Endothelial cell of hepatic sinusoid (primary cell): Measurements from ENCODE around the gene SMG5.
"Not testable (repeated sequence)": the region's sequence is repeated elsewhere in the genome, so short reads cannot be mapped to it uniquely, and the experiment has no call there.

Experiments used
- in situ Hi-C: cut with HindIII; loops from 2 replicates; pipeline ENCODE4 v1.10.0; 2017; ENCODE audit warnings: low sequenced_read_pairs

SMG5 gene, protein sequence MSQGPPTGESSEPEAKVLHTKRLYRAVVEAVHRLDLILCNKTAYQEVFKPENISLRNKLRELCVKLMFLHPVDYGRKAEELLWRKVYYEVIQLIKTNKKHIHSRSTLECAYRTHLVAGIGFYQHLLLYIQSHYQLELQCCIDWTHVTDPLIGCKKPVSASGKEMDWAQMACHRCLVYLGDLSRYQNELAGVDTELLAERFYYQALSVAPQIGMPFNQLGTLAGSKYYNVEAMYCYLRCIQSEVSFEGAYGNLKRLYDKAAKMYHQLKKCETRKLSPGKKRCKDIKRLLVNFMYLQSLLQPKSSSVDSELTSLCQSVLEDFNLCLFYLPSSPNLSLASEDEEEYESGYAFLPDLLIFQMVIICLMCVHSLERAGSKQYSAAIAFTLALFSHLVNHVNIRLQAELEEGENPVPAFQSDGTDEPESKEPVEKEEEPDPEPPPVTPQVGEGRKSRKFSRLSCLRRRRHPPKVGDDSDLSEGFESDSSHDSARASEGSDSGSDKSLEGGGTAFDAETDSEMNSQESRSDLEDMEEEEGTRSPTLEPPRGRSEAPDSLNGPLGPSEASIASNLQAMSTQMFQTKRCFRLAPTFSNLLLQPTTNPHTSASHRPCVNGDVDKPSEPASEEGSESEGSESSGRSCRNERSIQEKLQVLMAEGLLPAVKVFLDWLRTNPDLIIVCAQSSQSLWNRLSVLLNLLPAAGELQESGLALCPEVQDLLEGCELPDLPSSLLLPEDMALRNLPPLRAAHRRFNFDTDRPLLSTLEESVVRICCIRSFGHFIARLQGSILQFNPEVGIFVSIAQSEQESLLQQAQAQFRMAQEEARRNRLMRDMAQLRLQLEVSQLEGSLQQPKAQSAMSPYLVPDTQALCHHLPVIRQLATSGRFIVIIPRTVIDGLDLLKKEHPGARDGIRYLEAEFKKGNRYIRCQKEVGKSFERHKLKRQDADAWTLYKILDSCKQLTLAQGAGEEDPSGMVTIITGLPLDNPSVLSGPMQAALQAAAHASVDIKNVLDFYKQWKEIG

DNA sequence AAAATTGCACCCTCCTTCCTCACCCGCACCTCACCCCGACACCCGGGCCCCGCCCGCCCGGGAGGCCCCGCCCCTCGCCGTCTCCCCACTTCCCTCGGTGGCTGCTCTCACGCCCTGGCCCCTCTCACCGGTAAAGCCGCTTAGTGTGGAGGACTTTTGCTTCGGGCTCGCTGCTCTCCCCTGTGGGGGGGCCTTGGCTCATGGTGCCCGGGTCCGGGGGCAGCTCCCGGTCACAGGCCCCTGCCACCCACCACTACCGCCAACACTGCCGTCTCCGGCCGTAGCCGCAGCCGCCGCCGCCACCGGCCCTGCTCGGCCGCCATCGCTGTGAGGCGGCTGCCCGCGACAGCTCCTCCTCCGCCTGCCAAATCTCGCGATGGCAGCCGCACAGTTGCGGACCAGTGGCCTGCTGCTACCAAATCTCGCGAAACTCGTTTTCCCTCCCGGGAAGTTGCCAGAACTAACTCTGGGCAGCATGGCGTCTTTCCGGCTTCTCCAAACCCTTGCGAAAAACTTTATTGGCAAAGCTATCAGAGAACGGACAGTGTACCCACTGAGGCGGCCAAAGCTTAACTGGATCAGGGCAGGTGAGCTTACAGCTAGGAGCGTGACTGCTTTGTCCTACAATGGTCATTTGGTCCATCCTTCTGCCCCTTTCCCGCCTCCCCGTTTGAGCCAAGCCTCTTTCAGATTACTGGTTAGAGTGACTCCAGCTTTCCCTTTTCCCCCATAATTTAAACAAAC lies at the start of gene SMG5:
SMG5 (minus strand) TSS at position 347 of the 744 bp plus-strand sequence; CDS start at position 202, 145 bp downstream.
- in situ Hi-C loops, result loop anchor here (5.0 kb wide), 1 partner anchor 90 kb away; no protein-coding TSS in a partner anchor

DNA sequence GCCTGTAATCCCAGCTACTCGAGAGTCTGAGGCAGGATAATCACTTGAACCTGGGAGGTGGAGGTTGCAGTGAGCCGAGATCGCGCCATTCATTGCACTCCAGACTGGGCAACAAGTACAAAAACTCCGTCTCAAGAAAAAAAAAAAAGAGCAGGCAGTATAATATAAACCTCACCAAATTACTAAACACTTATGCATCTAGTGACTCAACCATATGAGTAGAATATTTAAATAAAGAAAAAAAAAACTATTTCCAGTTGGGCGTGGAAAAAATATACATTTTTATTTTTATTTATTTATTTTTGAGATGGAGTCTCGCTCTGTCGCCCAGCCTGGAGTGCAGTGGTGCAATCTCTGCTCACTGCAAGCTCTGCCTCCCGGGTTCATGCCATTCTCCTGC lies 40.6 kb upstream of the SMG5 start:
- in situ Hi-C loops, result not testable (repeated sequence)

DNA sequence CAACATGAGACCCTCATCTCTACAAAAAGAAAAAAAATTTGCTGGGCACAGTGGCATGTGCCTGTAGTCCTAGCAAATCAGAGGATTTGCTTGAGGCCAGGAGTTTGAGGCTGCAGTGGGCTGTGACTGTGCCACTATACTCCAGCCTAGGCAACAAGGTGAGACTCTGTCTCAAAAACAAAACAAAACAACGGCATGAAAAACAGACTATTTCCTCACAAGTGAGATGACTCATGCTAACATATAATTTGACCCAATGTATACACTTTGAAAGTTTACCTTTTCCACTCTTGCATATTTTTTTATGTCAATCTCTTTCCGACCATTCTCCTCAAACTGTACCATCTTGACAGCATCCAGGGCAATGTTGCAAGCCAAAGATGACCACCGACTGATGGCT lies 37.9 kb upstream of the SMG5 start:
- in situ Hi-C loops, result no loop called here

DNA sequence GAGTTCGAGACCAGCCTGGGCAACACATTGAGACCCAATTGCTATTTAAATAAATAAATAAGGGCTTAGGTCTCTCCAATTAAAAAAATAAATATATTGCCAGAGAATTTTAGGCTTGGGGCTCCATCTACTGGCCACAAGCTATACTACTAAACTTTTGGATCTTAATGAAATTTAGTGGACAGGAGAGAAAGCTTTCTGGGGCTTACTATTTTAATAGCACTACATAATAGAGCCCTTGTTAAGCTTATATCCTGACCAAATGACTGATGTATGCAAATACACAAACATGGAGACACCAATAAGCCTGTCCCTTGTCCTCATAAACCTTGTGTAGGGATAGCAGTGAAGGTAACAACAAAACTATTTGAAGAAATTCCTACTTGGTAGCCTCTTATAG lies 37.0 kb upstream of the SMG5 start:
- in situ Hi-C loops, result no loop called here

DNA sequence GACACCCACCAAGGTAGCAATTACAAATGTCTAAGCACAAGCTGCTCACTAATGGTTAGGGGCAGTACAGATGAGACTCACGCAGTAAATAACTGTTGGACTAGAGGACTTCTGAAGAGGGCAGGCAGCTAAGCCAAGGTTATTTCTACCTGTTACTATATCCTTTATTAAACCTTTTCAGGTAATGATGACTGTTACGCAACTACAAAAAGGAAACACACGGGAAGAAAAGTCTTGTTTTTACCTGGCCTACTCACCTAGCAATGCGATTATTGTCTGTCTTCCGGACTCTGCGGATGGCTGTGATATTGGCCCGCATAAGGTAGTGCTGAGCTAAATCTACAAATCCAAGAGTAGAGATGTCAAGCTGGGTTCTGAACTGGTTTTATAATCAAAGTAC lies 34.3 kb upstream of the SMG5 start:
- in situ Hi-C loops, result no loop called here

DNA sequence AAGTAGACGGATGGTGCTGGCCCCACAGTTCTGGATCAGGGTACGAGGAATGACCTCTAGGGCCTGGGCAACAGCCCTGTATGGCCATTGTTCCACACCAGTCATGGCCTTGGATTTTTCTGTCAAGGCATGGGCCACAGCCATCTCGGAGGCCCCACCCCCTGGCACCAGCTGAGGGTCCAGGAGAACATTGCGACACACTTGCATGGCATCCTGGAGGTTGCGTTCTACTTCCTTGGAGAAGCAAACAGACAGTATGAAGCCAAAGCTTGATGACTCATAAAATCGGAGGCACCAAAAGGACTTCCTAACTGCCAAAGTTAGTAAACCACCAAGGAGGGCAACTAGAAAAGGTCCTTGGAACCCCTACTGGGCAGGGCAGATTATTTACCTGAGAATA lies 28.3 kb upstream of the SMG5 start:
- in situ Hi-C loops, result loop anchor here (5.0 kb wide), 1 partner anchor 174 kb away; no protein-coding TSS in a partner anchor

DNA sequence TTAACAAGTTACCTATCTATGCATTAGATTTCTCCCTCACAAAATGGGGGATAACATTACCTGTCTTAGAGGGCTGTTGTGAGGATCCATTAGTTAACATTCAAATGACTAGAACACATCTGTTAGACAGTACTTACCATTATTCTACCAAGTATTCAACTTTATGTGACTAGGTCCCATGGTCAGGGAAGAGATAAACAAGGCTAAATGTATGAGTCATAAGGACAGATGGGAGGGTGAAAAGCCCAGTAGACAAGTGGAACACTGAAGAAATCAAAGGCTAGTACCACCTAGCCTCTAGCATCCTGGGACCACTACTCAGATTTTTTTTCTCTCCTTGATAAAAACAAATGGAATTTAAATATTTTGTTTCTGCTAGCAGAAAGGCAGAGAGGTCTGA lies 25.5 kb upstream of the SMG5 start:
- in situ Hi-C loops, result no loop called here

DNA sequence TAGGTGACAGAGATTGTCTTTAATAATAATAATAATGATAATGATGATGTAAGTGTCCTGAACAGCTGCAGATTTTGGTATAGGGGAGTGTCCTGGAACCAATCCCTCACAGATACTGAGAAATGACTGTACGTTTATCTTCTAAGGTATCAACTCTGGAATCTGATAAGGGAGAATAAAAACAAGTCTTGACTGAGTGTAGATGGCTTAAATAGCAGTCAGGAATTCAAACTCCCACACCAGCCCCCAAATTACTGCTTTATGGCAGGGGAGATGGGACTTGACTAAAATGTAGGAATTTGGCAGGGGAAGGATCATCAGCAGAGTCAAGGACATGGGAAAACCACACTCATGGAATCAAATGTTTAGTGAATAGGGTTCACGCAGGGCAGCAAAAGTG lies 22.6 kb upstream of the SMG5 start:
- in situ Hi-C loops, result no loop called here

DNA sequence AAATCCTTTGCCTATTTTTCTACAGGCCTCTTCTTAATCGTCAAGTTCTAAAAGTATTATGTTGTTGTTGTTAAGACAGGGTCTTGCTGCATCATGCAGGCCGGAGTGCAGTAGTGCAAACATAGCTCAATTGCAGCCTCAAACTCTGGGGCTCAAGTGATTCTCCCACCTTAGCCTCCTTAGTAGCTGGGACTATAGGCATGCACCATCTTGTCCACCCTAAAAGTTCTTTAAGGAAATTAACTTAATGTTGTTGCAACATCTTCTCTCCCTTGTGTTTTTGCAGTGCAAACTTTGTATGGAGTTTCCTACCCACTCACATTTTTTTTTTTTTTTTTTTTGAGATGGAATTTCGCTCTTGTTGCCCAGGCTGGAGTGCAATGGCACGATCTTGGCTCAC lies 20.6 kb upstream of the SMG5 start:
- in situ Hi-C loops, result no loop called here

DNA sequence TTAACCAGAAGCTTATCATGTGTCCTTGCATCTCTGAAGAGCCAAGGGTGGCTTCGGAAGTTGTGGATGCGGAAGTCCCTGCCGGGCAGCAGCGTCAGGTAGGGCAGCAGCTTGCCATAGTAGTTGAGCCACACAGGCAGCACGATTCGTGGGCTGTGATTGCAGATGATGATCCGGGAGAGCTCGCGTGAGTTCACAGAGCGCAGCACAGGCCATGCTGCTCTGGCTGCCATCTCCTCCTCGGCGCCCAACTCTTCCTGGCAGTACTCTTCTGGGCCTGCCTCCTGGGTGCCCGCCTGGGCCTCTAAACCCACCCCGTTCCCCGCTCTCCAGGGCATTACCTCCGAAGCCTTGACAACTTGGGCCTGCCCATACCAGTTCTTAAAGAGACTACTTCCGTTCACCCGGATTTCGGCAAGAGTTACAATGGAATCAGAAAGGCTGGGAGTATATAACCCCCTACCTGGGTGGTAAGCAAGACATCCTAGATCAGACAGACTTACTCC lies 16.3 kb upstream of the SMG5 start, which contains the start of gene VHLL:
VHLL (minus strand) TSS at position 456 of the 506 bp plus-strand sequence; CDS start at position 338, 118 bp downstream.
- in situ Hi-C loops, result no loop called here

DNA sequence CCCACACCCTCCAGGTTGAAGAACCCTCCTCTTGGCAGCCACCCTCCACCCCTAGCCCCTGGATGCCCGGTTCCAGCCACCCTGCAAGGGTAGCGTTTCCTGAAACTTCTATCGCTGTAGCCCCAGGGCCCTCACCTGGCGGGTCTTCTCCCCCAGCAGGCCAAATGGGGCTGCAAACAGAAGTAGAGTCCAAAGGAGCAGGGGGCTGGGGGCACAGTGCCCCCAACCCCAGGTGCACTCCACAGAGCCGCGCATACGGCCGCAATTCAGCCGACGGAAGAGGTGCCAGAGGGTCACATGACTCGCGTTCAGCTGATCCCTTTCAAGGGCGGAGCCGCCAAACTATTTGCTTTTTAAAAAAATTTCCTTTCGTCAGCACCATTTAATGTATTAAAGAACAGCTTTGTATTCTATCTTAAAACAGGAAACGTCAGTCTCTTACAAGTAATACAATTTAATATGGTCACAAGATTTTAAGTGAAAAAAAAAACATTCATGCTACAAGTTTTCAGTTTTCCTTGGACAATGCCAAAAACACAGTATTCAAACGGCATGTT lies 12.8 kb upstream of the SMG5 start, which contains the start of gene GLMP:
GLMP (minus strand) TSS at position 289 of the 557 bp plus-strand sequence; CDS start at position 255, 34 bp downstream.
- in situ Hi-C loops, result no loop called here

DNA sequence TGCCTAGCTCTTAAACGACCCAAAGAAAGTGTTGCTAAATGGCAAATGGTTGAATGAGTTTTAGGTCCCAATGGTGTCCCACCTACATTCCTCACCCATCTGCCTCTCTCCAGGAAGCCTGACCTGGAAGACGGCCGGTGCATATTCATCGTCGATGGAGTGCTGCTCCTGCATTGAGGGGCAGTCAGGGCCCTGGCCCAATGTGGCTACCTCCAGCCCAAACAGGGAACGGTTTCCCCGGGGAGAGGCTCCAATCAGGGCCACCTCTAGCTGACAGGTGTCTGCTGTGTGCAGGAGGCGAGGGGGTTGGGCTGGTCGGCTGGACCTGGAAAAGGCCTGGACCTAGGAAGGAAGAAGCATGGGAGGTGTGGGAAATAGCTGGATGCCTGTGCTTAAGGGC lies 11.3 kb upstream of the SMG5 start:
- in situ Hi-C loops, result no loop called here

DNA sequence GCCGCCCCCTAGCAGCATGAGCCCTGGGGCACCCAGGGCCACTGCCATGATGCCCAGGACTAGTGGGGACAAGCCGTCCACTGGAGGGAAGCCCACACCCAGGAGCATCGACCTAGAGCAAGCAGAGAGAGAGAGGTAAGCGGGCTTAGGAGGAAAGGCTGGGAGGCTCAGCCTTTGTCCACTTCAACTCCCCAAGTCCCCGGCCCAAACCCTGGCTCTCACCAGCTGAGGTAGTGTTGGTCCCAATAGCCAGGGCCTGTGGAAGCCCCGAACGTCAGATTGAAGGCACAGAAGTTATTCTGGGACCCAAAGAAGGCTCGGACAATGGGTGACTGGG lies 10.4 kb upstream of the SMG5 start:
- in situ Hi-C loops, result no loop called here

DNA sequence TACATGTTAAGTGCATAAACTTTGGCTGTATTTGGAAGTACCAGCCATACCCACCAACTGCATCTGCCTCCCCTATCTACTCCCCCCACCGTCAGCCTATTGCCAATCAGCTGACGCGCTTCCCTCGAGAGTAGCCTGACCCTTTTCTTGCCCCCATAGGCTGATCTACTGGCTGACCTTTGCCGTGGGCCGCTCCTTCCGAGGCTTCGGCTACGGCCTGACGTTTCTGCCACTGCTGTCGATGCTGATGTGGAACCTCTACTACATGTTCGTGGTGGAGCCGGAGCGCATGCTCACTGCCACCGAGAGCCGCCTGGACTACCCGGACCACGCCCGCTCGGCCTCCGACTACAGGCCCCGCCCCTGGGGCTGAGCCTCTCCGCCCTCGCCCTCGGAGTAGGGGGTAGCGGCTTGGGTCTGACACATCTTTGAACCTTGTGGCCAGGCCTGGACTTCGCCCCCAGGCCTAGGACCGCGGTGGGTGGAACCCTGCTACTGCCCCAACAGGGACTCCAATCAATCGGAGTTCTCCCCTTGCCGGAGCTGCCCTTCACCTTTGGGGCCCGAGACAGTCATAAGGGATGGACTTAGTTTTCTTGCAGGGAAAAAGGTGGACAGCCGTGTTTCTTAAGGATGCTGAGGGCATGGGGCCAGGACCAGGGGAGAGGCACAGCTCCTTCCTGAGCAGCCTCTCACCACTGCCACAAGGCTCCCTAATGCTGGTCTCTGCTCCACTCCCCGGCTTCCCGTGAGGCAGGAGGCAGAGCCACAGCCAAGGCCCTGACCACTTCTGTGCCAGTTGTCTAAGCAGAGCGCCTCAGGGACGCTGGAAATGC lies 8.8 kb upstream of the SMG5 start:
- in situ Hi-C loops, result no loop called here

DNA sequence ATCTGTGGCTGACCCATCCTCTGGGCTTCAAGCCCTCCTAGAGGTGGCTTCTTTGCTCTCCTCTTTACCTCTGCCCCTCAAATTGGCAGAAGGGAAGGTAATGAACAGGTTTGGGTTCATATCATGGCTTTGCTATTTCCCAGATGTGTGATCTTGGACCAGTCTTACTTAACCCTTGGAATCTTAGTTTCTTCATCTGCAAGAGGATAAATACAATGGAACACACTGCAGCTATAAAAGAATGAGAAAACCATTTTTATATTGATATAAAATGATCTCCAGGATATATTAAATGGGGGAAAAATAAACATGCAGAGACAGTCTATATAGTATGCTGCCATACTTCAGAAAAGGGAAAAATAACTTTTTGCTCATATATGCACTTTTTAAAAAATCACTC lies 7.2 kb upstream of the SMG5 start:
- in situ Hi-C loops, result no loop called here

DNA sequence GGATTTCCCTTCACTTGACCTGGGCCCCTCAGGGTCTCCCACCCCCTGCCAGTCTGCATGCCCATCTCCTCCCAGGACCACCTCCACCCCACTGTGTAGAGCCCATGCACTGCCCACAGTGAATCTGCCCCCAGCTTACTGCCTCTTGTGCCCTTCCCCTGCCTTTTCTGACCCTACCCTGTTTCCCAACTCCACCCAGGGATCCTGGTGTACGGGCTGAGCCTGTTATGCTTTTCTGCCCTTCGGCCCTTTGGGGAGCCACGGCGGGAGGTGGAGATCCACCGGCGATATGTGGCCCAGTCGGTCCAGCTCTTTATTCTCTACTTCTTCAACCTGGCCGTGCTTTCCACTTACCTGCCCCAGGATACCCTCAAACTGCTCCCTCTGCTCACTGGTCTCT lies 3.4 kb upstream of the SMG5 start:
- in situ Hi-C loops, result no loop called here

DNA sequence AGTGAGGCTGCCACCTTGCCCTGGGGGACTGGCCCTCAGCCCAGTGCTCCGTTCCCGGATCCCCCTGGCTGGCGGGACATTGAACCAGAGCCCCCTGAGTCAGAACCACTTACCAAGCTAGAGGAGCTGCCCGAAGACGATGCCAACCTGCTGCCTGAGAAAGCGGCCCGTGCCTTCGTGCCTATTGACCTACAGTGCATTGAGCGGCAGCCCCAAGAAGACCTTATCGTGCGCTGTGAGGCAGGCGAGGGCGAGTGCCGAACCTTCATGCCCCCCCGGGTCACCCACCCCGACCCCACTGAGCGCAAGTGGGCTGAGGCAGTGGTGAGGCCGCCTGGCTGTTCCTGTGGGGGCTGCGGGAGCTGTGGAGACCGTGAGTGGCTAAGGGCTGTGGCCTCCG lies 2.8 kb upstream of the SMG5 start:
- in situ Hi-C loops, result no loop called here

DNA sequence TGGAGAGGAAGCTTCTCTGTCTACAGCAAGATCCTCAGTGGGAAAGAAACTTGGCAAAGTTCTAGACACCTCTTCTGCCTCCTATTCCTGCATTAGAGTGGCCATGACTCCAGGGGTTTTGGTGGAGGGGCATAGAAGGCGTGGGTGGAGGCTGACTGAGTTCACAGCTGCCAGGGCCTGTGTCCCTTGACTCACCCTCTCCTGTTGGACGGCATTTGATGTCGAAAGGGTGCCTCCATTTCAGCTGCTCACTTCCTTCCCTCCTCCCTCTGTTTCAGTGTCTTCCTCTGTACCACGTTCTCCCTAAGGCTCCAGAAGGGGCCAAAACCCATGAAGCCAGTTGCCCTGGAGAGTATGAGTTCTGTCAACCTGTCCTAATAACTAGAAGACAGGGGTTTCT lies 2.1 kb upstream of the SMG5 start:
- in situ Hi-C loops, result loop anchor here (5.0 kb wide), 1 partner anchor 88 kb away; no protein-coding TSS in a partner anchor

DNA sequence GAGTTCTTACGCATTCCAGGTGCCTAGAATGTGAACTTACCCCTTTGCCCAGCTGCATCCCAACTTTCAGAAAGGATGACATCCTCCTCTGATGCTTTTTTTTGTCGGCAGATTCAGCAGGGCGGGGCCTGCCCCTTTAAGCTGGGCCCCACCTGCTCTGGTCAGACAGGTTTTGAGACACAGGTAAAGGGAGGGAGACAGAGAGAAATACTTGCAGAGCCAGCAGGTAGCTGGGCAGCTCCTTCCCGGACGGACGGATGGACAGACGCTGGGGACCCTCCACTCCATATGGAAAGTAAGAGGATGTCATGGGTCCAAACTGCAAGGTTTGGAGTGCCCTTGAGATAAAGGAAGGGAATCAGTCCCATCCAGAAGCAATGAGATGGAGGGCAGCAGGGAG lies 1.5 kb upstream of the SMG5 start, which contains the start of gene TMEM79:
TMEM79 (plus strand) TSS at position 214 of the 400 bp plus-strand sequence. CDS start 902 bp downstream, outside the sequence.
- in situ Hi-C loops, result loop anchor here (5.0 kb wide), 1 partner anchor 88 kb away; no protein-coding TSS in a partner anchor
